B cell (primary cell): ENCODE data around the gene SGPP2. TPM values are rescaled to one million over a fixed set of nuclear protein-coding genes. Genes with fewer than 3 reads are reported as not detected.

Source experiments
- ATAC-seq: fragments of 200-7000 bp; cut with Tn5 transposase; one replicate; pipeline ENCODE4 v1.10.0; 2021; ENCODE audit warnings: low read depth, mild to moderate bottlenecking, moderate number of reproducible peaks, moderate library complexity
- CTCF ChIA-PET: fragments of 350-600 bp; sonication (Branson Sonifier 250); formaldehyde crosslinking; loops from one replicate; lab custom pipeline; 2021; ENCODE audit warnings: antibody characterized with exemption, inconsistent platforms; lab: Charles Lee
- POLR2A ChIA-PET: fragments of 350-600 bp; sonication (Branson Sonifier 250); formaldehyde crosslinking; loops from one replicate; lab custom pipeline; 2021; ENCODE audit warnings: antibody characterized with exemption; lab: Charles Lee
- DNase-seq: peaks from one replicate; pipeline ENCODE4 v3.0.0; 2013
- H2AFZ ChIP-seq: 2 replicates; pipeline ENCODE4 v1.6.1; 2012; ENCODE audit warnings: mild to moderate bottlenecking, low read depth, low read length; ENCODE audit not compliant: insufficient read depth, poor library complexity, severe bottlenecking
- H3K27ac ChIP-seq, 2 donors: 1 replicate in 1 of 2; 2 replicates in 1 of 2; pipeline ENCODE4 v1.5.1; 2012 to 2013; ENCODE audit warnings: low read length in 2 of 2, mild to moderate bottlenecking in 2 of 2, moderate library complexity in 1 of 2
- H3K27me3 ChIP-seq, 4 experiments: fragments of 200-600 bp in 1 of 4; sonication (generic) in 1 of 4; replicated peaks in 1 of 4; 1 replicate in 2 of 4; 2 replicates in 2 of 4; pipeline versions ENCODE4 v1.6.1 to v1.7.0; 2013 to 2016; ENCODE audit warnings: low read length in 3 of 4, mild to moderate bottlenecking in 2 of 4, mixed read lengths in 1 of 4, moderate library complexity in 1 of 4; ENCODE audit not compliant: insufficient read depth in 4 of 4, control insufficient read depth in 3 of 4; ENCODE audit errors: control extremely low read depth in 1 of 4
- H3K36me3 ChIP-seq, 2 experiments: replicated peaks in 1 of 2; 1 replicate in 1 of 2; 2 replicates in 1 of 2; pipeline versions ENCODE4 v1.6.1 to v1.7.1; 2013; ENCODE audit warnings: low read length in 1 of 2; ENCODE audit not compliant: insufficient read depth in 2 of 2, control insufficient read depth in 1 of 2; ENCODE audit errors: control extremely low read depth in 1 of 2, extremely low read depth in 1 of 2
- H3K4me1 ChIP-seq, 2 donors: fragments of 200-600 bp in 1 of 2; sonication (generic) in 1 of 2; 1 replicate in 1 of 2; 2 replicates in 1 of 2; pipeline versions ENCODE4 v1.5.1 to v1.6.1; 2013 to 2017; ENCODE audit warnings: low read length in 2 of 2; ENCODE audit not compliant: control insufficient read depth in 2 of 2, insufficient read depth in 2 of 2
- H3K4me2 ChIP-seq: replicated peaks from 2 replicates; pipeline ENCODE3; 2012; ENCODE audit warnings: mild to moderate bottlenecking, low read depth, low read length; ENCODE audit not compliant: poor library complexity, severe bottlenecking
- H3K4me3 ChIP-seq, 5 experiments: fragments of 200-600 bp in 1 of 5; sonication (generic) in 1 of 5; 1 replicate in 3 of 5; 2 replicates in 2 of 5; pipeline versions ENCODE4 v1.5.1 to v1.7.0; 2011 to 2016; ENCODE audit warnings: low read length in 4 of 5, mild to moderate bottlenecking in 4 of 5, low read depth in 2 of 5, control low read depth in 1 of 5, moderate library complexity in 1 of 5; ENCODE audit not compliant: insufficient read depth in 1 of 5; ENCODE audit errors: control extremely low read depth in 1 of 5, extremely low read depth in 1 of 5
- H3K79me2 ChIP-seq: fragments of 200-600 bp; sonication (generic); one replicate; pipeline ENCODE4 v1.6.0; 2016; ENCODE audit warnings: low read length; ENCODE audit not compliant: control insufficient read depth, insufficient read depth
- H3K9ac ChIP-seq: fragments of 200-600 bp; sonication (generic); 2 replicates; pipeline ENCODE4 v1.6.1; 2017; ENCODE audit warnings: mild to moderate bottlenecking, low read length, moderate library complexity
- H3K9me3 ChIP-seq, 3 donors: one replicate each; pipeline versions ENCODE4 v1.6.1 to v1.7.1; 2013; ENCODE audit warnings: low read length in 2 of 3; ENCODE audit not compliant: control insufficient read depth in 2 of 3, insufficient read depth in 1 of 3; ENCODE audit errors: control extremely low read depth in 1 of 3
- H4K20me1 ChIP-seq: 2 replicates; pipeline ENCODE4 v1.6.0; 2012; ENCODE audit warnings: mild to moderate bottlenecking, low read length; ENCODE audit not compliant: insufficient read depth, control insufficient read depth, poor library complexity, severe bottlenecking
- H3K27ac Mint-ChIP-seq: one replicate; pipeline ENCODE4 v1.8.0; 2021; ENCODE audit warnings: mixed read lengths
- H3K27me3 Mint-ChIP-seq: one replicate; pipeline ENCODE4 v1.8.0; 2021; ENCODE audit warnings: mixed read lengths
- H3K4me1 Mint-ChIP-seq: one replicate; pipeline ENCODE4 v1.8.0; 2021; ENCODE audit warnings: mixed read lengths
- H3K4me3 Mint-ChIP-seq: one replicate; pipeline ENCODE4 v1.8.0; 2021; ENCODE audit warnings: mixed read lengths
- H3K9me3 Mint-ChIP-seq: one replicate; pipeline ENCODE4 v1.8.0; 2022; ENCODE audit warnings: mixed read lengths; ENCODE audit not compliant: insufficient read depth
- CTCF ChIP-seq: fragments of 200-600 bp; IDR thresholded peaks from one replicate; pipeline ENCODE4 v1.8.0; 2022; ENCODE audit warnings: antibody characterized with exemption, mild to moderate bottlenecking
- EZH2 ChIP-seq: IDR thresholded peaks from 2 replicates; pipeline ENCODE4 v1.6.1; 2012; ENCODE audit warnings: borderline replicate concordance, low read depth, mild to moderate bottlenecking, moderate library complexity, low read length; ENCODE audit not compliant: insufficient read depth, poor library complexity, severe bottlenecking
- WGBS: methylation state at CpG from one replicate; pipeline ENCODE4 v1.1.5; 2013; ENCODE audit warnings: missing lambda C conversion rate; ENCODE audit not compliant: insufficient coverage; 5-methylcytosine and 5-hydroxymethylcytosine counted together
- intact Hi-C: fragments of 100-400 bp; cut with micrococcal nuclease; formaldehyde crosslinking; loops from one replicate; pipeline ENCODE4 v1.10.0; 2022
- polyA plus RNA-seq: library from polyadenylated mRNA; depleted of rRNA; stranded (reverse); fragments of >200 nt; gene quantifications from 2 replicates; pipeline ENCODE4 v1.2.3, GENCODE V29; 2012
- total RNA-seq, 2 donors: library from RNA; stranded (reverse); fragments of 120-200 nt in 1 of 2; gene quantifications; 1 replicate in 1 of 2; 2 replicates in 1 of 2; pipeline versions ENCODE4 v1.2.3 to v1.2.4, GENCODE V29; 2013 to 2022

The SGPP2 gene
- total and polyA plus RNA-seq, 2 donors (not counting 1 experiment from before 2014, with no cell fraction given): 1.5 to 7.7 TPM

DNA sequence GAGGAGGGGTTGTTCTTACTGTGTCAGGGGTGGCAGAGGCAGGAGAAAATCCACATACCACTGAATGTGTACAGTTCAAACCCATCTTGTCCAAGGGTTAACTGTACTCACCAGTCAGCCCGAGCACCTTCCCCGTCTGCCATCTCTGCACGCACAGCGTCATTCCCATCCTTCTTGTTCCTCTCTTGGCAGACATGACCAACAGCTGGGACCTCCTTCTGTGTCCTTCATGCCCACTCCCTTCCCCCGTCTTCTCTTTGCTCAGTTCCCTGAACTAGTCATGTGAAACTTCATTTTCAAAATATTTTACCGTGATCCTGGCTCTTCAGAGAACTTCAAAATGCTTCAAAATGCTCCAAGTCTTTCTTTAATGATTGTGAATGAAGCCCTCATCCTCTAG lies 139.6 kb downstream of the SGPP2 start:
- CTCF ChIA-PET: interaction anchor here (1.1 kb wide), 1 partner anchor 246 kb away, joined by 4 read pairs; no protein-coding TSS in a partner anchor
- H3K9ac ChIP-seq: no peak overlapping the region

DNA sequence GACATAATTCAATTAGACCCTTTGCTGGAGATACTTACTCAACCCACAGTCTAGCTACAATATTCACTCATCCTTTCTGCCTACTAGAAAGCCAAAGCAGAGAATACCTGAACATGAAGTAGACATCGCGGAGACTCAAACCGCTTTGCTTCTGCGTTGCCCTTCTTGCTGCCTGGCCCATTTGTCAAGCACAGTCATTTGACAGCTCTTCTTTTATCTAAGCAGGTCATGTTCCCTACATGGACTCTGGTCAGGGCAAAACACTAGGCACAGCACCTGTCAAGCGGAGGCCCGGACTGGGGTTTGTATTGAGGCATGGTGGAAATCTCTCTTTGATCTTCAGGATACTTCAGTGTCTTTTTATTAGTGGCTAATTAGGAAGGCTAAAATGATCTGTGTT lies 141.9 kb downstream of the SGPP2 start:
- no peaks in the 10 kb centered on the region for H3K79me2 ChIP-seq
- no peaks in the 10 kb centered on the region for H3K9me3 ChIP-seq
- no peak overlapping the region for H3K4me2 ChIP-seq
- H3K27me3 ChIP-seq: no peaks in the 10 kb centered on the region
- H3K27me3 Mint-ChIP-seq: no peaks in the 10 kb centered on the region
- no peak overlapping the region for H2AFZ ChIP-seq
- TF ChIP-seq CTCF: no peak
- no peak for TF ChIP-seq EZH2
- no peak overlapping the region for H3K27ac ChIP-seq
- H3K4me1 Mint-ChIP-seq: no peaks in the 10 kb centered on the region
- H3K27ac Mint-ChIP-seq: no peak overlapping the region
- no peak for ATAC-seq
- ChIA-PET POLR2A (no interaction called here), CTCF (interaction anchor here (0.7 kb wide), 1 partner anchor 248 kb away, joined by 3 read pairs; no protein-coding TSS in a partner anchor)
- 100% methylated on average over 4 of the region's 6 CpGs for WGBS
- peaks cover 0 to 9% of the 10 kb centered on the region in 2 experiments for H3K36me3 ChIP-seq
- H3K4me3 ChIP-seq: no peak overlapping the region
- H3K9me3 Mint-ChIP-seq: no peaks in the 10 kb centered on the region
- no peak for DNase-seq
- H3K9ac ChIP-seq: no peak overlapping the region
- intact Hi-C loops: no loop called here
- H3K4me3 Mint-ChIP-seq: no peak overlapping the region
- no peaks in the 10 kb centered on the region for H4K20me1 ChIP-seq
- no peaks in the 10 kb centered on the region for H3K4me1 ChIP-seq

More for the DNA sequence above, 139.6 kb downstream of the SGPP2 start:
- Histone ChIP-seq H4K20me1 (no peaks in the 10 kb centered on the region), H3K9me3 (no peaks in the 10 kb centered on the region), H3K4me3 (no peak overlapping the region), H3K36me3 (peaks cover 0 to 2% of the 10 kb centered on the region in 2 experiments), H2AFZ (no peak overlapping the region), H3K4me2 (no peak overlapping the region), H3K79me2 (no peaks in the 10 kb centered on the region), H3K4me1 (no peaks in the 10 kb centered on the region), H3K27me3 (no peaks in the 10 kb centered on the region), H3K27ac (no peak overlapping the region)
- Mint-ChIP-seq H3K9me3 (no peaks in the 10 kb centered on the region), H3K27ac (no peak overlapping the region), H3K4me1 (no peaks in the 10 kb centered on the region), H3K27me3 (no peaks in the 10 kb centered on the region), H3K4me3 (no peak overlapping the region)
- intact Hi-C loops: no loop called here
- POLR2A ChIA-PET: no interaction called here
- 96% methylated on average over 5 of the region's 6 CpGs for WGBS
- no peak for TF ChIP-seq CTCF
- TF ChIP-seq EZH2: no peak
- no peak for DNase-seq
- no peak for ATAC-seq
